ENCODE measurements around the gene GPC5. TPM values are rescaled to one million over a fixed set of nuclear protein-coding genes. Genes with fewer than 3 reads are reported as not detected.

GPC5 gene
- total RNA-seq, 1 experiment from 2014 or later = 0.26 TPM

GRCh38 chr13:92451060-92451459 lies 1052.6 kb downstream of the GPC5 start:
- no peak overlapping the region for H3K4me3 ChIP-seq (ENCODE audit: low read depth in 2 of 2, low read length in 2 of 2)
- ATAC-seq (no peak), DNase-seq (ENCODE audit: low read depth, low spot score) (no peak)
- H3K9me3 ChIP-seq (ENCODE audit: control insufficient read depth, insufficient read depth, low read depth, low read length) = no peaks in the 10 kb centered on the region
- POLR2A ChIA-PET = no interaction called here
- no TSS peak for BruUV-seq (replicated peaks)
- no peaks in the 10 kb centered on the region for H3K4me1 ChIP-seq (ENCODE audit: control insufficient read depth, insufficient read depth, low read length)
- TF ChIP-seq POLR2AphosphoS5 (IDR thresholded peaks at IDR 0.05; ENCODE audit: low read depth, low read length) = no peak
- no peak overlapping the region for H3K27ac ChIP-seq (ENCODE audit: low read length)
- H3K36me3 ChIP-seq (ENCODE audit: control insufficient read depth, insufficient read depth, low read length) = no peaks in the 10 kb centered on the region
- CTCF ChIA-PET = no interaction called here
- no peaks in the 10 kb centered on the region for H3K27me3 ChIP-seq (ENCODE audit: control insufficient read depth, insufficient read depth, low read length)
- in situ Hi-C loops (cut with HindIII; ENCODE audit: low pct_unique_long_range_greater_than_20kb, low sequenced_read_pairs) = no loop called here
- intact Hi-C loops (cut with micrococcal nuclease; ENCODE audit: unreplicated experiment) = no loop called here

DNA sequence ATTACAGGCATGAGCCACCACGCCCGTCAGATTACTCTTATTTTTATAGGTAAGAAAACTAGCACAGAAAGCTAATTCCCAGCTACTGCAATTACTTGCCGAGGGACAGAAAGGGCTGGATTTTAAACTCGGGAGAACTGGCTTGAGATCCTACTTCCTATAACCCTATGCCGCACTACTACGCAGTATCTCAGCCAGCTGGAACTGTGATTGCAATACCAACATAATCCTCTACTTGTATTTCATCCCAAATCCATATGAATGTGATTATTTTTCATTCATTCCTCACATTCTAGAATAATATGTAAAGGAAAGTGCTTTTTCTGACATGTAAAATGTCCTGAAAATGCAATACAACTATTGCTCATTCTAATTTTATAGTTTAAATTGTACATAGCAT lies 1054.4 kb downstream of the GPC5 start:
- in situ Hi-C loops (cut with HindIII; ENCODE audit: low pct_unique_long_range_greater_than_20kb, low sequenced_read_pairs) = no loop called here
- no TSS peak for BruUV-seq (replicated peaks)
- ATAC-seq = no peak
- ChIA-PET POLR2A (no interaction called here), CTCF (no interaction called here)
- no peaks in the 10 kb centered on the region for H3K9me3 ChIP-seq (ENCODE audit: control insufficient read depth, insufficient read depth, low read depth, low read length)
- no peaks in the 10 kb centered on the region for H3K27me3 ChIP-seq (ENCODE audit: control insufficient read depth, insufficient read depth, low read length)
- DNase-seq (ENCODE audit: low read depth, low spot score) = no peak
- no peaks in the 10 kb centered on the region for H3K36me3 ChIP-seq (ENCODE audit: control insufficient read depth, insufficient read depth, low read length)
- H3K4me3 ChIP-seq (ENCODE audit: low read depth in 2 of 2, low read length in 2 of 2) = no peak overlapping the region
- intact Hi-C loops (cut with micrococcal nuclease; ENCODE audit: unreplicated experiment) = no loop called here
- H3K27ac ChIP-seq (ENCODE audit: low read length) = no peak overlapping the region
- TF ChIP-seq TCF7L2 (IDR thresholded peaks at IDR 0.05; ENCODE audit: low read depth, low read length) (no peak), SIN3A (IDR thresholded peaks at IDR 0.05; ENCODE audit: borderline replicate concordance, insufficient read depth, low read depth, low read length) (no peak), POLR2AphosphoS5 (IDR thresholded peaks at IDR 0.05; ENCODE audit: low read depth, low read length) (no peak)
- TF ChIP-seq, protein P1, sequence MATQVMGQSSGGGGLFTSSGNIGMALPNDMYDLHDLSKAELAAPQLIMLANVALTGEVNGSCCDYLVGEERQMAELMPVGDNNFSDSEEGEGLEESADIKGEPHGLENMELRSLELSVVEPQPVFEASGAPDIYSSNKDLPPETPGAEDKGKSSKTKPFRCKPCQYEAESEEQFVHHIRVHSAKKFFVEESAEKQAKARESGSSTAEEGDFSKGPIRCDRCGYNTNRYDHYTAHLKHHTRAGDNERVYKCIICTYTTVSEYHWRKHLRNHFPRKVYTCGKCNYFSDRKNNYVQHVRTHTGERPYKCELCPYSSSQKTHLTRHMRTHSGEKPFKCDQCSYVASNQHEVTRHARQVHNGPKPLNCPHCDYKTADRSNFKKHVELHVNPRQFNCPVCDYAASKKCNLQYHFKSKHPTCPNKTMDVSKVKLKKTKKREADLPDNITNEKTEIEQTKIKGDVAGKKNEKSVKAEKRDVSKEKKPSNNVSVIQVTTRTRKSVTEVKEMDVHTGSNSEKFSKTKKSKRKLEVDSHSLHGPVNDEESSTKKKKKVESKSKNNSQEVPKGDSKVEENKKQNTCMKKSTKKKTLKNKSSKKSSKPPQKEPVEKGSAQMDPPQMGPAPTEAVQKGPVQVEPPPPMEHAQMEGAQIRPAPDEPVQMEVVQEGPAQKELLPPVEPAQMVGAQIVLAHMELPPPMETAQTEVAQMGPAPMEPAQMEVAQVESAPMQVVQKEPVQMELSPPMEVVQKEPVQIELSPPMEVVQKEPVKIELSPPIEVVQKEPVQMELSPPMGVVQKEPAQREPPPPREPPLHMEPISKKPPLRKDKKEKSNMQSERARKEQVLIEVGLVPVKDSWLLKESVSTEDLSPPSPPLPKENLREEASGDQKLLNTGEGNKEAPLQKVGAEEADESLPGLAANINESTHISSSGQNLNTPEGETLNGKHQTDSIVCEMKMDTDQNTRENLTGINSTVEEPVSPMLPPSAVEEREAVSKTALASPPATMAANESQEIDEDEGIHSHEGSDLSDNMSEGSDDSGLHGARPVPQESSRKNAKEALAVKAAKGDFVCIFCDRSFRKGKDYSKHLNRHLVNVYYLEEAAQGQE (IDR thresholded peaks at IDR 0.05; ENCODE audit: insufficient read depth in 1 of 2, low read depth in 2 of 2, low read length in 1 of 2) = no peak
- TF ChIP-seq, protein P2, sequence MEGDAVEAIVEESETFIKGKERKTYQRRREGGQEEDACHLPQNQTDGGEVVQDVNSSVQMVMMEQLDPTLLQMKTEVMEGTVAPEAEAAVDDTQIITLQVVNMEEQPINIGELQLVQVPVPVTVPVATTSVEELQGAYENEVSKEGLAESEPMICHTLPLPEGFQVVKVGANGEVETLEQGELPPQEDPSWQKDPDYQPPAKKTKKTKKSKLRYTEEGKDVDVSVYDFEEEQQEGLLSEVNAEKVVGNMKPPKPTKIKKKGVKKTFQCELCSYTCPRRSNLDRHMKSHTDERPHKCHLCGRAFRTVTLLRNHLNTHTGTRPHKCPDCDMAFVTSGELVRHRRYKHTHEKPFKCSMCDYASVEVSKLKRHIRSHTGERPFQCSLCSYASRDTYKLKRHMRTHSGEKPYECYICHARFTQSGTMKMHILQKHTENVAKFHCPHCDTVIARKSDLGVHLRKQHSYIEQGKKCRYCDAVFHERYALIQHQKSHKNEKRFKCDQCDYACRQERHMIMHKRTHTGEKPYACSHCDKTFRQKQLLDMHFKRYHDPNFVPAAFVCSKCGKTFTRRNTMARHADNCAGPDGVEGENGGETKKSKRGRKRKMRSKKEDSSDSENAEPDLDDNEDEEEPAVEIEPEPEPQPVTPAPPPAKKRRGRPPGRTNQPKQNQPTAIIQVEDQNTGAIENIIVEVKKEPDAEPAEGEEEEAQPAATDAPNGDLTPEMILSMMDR (IDR thresholded peaks at IDR 0.05) = no peak
- H3K4me1 ChIP-seq (ENCODE audit: control insufficient read depth, insufficient read depth, low read length) = no peaks in the 10 kb centered on the region

DNA sequence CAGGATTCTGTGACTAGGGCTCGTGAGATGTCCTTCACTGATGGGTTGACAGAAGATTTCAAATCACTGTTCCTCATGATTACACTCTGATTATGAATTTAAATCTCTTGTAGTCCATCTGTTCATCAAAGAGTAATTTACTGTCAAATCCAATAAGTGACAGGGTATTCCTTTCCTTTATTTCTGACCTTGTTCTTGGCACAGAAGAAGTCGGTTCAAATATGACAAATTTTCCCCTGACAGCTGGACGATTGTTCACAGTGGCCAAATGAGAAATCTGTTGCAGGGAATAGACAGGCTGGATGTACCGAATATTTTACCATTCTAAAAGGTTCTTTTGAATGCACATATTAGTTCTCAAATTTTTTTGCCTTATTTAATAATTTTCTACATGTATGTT lies 1060.9 kb downstream of the GPC5 start:
- ATAC-seq (no peak), DNase-seq (ENCODE audit: low read depth, low spot score) (no peak)
- Histone ChIP-seq H3K36me3 (ENCODE audit: control insufficient read depth, insufficient read depth, low read length) (no peaks in the 10 kb centered on the region), H3K4me1 (ENCODE audit: control insufficient read depth, insufficient read depth, low read length) (no peaks in the 10 kb centered on the region), H3K9me3 (ENCODE audit: control insufficient read depth, insufficient read depth, low read depth, low read length) (no peaks in the 10 kb centered on the region), H3K27me3 (ENCODE audit: control insufficient read depth, insufficient read depth, low read length) (no peaks in the 10 kb centered on the region), H3K27ac (ENCODE audit: low read length) (no peak overlapping the region), H3K4me3 (ENCODE audit: low read depth in 2 of 2, low read length in 2 of 2) (no peak overlapping the region)
- no TSS peak for BruUV-seq (replicated peaks)
- ChIA-PET CTCF (no interaction called here), POLR2A (no interaction called here)
- intact Hi-C loops (cut with micrococcal nuclease; ENCODE audit: unreplicated experiment) = no loop called here
- in situ Hi-C loops (cut with HindIII; ENCODE audit: low pct_unique_long_range_greater_than_20kb, low sequenced_read_pairs) = no loop called here
- no peak for TF ChIP-seq POLR2AphosphoS5 (IDR thresholded peaks at IDR 0.05; ENCODE audit: low read depth, low read length)
- TF ChIP-seq, protein P2 (IDR thresholded peaks at IDR 0.05) = no peak
- TF ChIP-seq, protein P1 (IDR thresholded peaks at IDR 0.05; ENCODE audit: insufficient read depth in 1 of 2, low read depth in 2 of 2, low read length in 1 of 2) = no peak
- no peak for TF ChIP-seq SIN3A (IDR thresholded peaks at IDR 0.05; ENCODE audit: borderline replicate concordance, insufficient read depth, low read depth, low read length)
- TF ChIP-seq TCF7L2 (IDR thresholded peaks at IDR 0.05; ENCODE audit: low read depth, low read length) = no peak
